NCI-H446 (cell line): Measurements from ENCODE around the gene KCNIP1.

Experiments
- DNase-seq, 2 experiments: peaks; one replicate each; lab custom pipeline; 2025; lab: John Stamatoyannopoulos, UW

The KCNIP1 gene

DNA sequence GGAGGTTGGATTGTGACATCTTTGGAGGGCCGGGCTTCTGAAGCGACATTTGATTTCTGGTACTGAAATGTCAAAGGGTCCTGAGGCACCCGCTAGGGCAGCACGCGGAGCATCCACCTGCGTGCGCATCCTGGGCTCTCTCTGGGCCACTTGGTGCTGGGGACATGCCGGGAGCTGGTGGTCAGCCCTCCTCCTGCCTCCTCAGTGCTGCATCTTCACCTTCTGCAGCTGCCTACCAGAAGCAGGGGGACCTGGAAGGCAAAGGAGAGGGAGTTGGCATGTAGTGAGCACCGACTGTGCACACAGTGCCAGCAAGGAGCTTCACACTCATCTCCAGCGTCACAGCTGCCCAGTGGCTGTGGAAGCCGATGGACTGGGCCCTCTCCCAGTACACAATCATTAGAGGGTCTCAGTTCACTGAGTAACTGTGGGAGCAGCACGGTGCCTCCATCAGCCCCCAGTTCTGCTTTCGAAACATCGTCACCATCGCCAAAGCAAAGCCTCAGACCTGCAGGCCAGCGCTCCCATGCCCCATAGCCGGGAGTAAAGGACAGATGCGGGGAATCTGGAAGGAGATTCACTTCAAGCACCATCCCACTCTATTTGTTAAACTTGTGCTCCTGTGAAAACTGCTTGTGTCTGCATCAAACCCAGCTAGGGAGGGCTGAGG is 138.4 kb downstream of the KCNIP1 start:
- DNase-seq = no peak

DNA sequence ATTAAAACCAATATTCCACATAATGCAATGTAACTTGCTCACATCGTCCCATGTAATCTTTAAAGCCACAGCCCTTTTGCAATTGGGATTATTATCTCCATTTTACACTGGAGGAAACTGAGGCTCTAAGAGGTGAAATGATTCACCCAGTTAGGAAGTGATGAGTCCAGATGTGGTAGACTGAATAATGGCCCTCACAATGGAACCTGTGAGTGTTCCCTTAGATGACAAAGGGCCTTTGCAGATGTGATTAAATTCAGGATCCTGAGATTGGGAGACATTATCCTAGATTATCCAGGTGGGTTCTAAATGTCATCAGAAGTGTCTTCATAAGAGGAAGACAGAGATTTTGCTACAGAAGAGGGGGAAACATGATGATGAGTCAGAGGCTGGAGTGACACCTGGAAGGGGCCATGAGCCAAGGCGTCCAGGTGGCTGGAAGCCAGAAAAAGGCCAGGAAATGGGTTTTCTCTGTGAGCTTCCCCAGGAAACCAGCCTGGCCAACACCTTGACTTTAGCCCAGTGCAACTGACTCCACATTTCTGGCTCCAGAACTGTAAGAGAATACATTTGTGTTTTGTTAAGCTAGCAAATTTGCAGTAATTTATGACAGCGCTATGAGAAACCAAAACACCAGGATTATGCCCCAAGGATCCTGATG is 139.1 kb downstream of the KCNIP1 start:
- DNase-seq = no peak

DNA sequence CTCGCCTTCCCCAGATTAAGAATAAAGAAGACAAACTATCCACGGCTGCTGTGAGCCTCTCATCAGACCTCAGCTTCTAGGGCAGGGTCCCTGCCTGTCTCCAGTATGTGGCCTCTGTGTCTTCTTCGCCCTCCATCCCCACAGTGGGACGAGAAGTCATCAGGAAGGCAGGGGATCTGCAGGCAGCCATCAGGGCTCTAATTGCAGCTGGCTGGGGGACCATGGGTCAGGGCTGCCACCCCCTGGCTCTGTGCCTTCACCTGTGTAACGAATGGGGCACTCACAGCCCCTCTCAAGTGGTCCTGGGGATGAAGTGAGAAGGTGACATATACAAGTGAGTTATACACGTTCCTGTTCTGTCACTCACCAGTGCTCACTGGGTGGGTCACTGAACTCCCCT is 139.8 kb downstream of the KCNIP1 start:
- DNase-seq = no peak

DNA sequence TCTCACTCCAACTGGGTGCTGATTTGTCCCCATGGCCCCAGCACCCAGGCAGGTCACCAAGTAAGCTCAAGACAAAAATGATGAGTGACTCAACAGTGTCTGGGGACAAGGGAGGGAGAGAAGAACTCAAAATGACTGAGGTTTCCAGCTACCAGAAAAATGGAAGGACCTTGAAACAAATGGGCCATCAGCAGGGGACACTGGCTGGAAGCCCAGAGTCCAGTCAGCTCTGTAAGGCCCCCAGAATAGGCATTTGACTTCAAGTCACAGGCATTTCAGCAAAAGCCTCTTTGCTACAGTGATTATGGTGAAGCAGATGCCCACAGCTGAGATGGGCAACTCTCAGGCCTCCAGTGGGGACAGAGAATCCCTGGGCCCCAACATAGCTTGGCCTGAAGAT is 140.7 kb downstream of the KCNIP1 start:
- DNase-seq = no peak

DNA sequence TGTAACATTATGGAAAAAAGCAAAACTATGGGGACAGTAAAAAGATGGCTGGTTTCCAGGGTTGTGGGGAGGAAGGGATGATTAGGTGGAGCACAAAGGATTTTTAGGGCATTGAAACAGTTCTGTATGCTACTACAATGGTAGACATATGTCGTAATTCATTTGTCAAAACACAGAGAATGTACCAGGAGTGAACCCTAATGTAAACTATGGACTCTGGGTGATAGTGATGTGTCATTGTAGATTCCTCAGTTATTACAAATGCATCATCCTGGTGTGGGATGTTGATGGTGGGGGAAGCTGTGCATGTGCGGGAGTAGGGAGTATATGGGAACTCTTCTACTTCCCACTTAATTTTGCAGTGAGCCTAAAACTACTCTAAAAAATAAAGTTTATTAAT is 144.7 kb downstream of the KCNIP1 start:
- no peak for DNase-seq

DNA sequence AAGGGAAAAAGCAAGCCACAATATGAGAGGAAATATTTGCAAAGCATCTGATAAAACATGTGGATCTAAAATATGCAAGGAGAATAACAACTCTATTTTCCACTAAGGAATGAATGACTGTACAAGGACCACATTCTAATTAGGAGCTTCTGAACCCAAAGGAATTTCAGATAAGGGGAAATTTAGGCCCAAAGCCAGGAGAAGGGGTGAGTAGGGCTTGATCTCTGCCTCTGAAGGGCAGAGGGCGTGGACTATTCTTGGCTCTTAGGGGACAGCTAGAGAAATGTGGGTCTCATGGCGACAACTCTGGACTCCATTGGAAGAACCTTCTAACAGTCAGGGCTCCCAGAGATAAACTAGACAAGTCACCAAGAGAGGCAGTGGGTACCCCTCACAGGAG is 147.0 kb downstream of the KCNIP1 start:
- no peak for DNase-seq

DNA sequence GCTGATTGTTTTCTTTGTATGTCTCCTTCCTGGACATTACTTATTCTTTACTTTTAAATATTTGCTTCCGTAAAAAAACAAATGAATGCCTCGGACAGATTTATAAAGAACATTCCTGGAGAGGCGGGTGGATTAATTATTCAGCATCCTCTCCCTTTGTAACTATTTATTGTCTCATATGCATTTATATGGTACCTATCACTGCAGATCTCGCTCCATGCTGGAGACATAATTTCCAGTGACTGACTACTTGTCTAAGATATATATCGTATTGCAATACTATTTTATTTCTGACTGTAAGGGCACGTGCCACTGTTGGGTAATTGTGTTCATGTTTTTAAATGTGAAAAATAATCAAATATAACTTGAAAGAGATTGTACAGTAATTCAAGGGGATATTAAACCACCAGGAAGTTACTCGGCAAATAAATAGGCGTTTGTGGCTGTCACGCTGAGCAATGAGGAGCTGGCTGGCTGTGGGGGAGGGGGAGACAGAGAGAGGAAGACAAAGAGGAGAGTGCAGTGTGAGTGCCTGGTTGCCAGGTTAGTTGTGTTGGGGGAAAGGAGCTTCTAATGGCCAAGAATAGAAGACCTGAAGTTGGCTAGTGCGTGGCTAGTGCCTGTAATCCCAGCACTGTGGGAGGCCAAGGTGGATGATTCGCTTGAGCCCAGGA is 147.9 kb downstream of the KCNIP1 start:
- no peak for DNase-seq

DNA sequence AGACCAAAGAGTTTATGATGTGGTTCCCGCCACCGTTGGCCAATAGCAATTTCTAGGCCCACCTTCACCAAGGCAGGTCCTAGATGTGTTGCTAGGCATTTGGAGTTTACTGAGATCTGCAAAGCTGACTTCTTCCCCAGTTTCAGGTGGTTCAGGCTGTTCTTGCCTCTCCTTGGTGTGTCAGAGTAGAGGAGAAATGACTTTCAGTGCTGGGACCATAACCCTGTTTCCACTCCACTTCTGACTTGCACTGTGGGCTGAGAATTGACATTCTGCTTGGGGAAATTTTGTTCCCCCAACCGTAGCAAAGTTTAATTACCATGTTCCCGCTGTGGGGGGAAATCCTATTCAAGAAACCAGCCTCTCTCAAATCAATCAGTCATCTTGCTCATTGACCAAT is 151.7 kb downstream of the KCNIP1 start:
- DNase-seq = no peak

DNA sequence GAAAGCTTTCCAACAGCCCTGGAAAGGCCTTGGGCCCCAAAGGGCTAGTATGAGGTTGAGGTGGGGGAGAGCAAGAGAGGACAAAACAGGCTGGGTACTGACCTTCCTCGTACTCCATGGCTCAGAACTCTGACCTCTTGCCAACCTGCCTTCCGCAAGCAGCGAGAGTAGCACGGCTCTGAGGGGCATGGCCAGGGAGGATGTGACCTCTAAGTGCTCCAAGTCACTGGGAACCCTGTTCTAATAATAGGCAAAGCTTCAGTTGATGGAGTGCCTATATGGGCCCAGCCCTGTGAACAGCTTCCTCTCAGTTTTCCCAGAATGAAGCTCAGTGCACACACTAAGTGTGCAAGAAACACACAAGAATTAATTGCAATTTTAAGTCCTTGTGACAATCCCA is 152.1 kb downstream of the KCNIP1 start:
- DNase-seq = no peak

DNA sequence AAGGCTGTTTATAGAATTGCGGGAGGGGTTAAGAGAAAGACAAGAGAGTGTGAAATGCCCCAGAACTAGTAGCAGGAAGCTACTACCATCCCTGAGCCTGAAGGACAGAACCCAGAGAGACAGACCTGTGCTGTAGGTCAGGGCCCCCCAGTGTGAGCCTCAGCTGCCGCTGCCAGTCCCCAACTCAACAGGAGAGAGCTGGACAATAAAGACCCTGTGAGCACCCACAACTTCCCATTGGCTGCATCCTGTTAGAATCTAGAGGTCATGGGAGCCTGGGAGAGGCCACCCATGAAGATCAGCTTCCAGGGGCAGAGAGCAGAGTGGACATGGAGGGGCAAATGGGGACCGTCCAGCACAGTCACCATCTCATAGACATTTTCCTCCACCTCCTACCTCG is 152.5 kb downstream of the KCNIP1 start:
- no peak for DNase-seq

DNA sequence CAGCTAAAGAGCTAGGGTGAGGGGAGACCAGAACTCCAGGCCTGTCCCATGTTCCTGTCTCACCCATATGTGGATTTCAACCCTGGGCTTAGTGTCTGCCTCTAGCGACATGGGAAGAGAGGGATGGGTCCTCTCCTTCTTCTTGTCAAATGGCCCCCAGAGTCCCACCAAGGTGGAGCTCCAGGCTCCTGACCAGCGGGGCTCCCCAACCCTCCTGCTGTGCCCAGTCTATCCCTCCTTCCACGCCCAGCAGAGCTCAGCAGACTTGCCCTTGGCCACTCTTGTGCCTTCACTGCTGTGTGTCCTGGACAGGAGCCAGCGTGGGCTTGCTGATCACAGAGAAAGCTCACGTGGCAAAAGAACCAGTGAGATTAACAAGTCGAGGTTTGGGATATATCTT is 156.7 kb downstream of the KCNIP1 start:
- no peak for DNase-seq

DNA sequence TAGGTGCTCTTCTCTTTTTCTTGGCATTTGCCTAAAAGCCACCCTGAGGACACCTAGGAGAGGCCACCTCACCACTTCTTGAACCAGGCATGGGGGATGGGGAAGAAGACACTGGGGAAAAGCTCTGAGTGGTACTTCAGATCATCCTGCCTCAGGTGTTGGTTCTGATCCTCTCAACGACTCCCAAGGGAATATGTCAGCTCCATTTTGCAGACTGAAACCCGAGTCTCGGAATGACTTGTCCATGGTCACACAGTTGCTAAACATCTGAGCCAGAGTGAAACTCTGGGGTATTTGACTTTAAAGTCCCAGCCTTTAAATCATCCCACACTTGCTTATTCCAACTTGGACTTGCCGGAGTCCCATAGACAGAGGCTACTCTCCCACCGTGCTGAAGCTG is 159.1 kb downstream of the KCNIP1 start:
- DNase-seq = no peak

DNA sequence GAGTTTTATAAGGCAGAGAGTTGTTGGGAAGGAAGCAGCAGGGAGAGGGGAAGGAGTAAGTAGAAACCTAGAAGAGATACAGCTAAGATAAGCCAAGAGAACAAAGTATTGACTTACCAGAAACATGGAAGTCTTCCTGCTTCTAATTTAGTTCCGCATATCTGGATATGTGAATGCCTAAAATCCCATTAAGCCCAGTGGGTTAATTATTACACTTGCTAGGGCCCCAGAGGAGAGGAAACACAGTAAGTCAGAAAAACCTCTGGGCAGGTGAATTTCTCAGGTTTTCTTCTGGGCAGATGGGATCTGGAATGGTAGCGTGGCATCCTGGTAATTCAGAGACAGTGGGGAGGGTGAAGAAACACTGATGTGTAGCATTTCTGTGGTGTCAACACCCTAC is 175.0 kb downstream of the KCNIP1 start:
- no peak for DNase-seq

DNA sequence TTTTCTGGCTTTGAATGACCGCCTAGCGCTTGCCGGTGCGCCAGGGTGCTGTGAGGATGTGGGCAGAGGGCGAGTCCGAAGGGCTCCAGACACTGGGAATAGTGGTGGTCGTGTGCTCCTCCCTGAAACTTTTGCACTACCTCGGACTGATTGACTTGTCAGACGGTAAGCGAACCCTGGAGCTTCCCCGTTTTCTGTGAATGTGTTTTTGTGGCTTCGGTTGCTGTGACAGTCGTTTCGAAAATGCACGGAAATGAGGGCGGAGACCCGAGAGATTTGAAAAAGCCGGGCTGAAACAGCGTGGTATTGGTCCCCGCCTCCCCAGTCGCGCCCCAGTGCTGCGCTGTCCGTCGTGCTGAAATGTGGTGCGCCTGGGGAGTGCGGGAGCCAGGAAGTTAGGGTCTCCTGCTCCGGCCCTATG is 177.2 kb downstream of the KCNIP1 start:
- DNase-seq = no peak

DNA sequence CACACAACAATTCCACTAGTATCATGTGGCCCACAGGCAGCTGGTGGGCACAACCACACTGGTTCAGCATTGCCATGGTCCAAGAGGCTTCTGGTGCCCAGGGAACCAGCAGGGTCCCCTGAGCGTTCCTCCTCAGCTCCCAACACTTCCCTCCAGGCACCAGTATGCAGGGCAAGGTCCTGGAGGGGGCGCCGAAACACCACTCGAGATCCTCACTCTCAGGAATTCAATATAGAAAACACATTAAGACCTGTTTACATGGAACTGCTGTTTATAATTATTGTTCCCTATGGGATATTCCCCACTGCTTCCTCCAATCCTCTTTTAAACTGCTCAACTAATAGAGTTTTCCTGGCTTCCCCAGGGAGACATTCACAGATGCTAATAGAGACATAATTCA is 187.8 kb downstream of the KCNIP1 start:
- no peak for DNase-seq

DNA sequence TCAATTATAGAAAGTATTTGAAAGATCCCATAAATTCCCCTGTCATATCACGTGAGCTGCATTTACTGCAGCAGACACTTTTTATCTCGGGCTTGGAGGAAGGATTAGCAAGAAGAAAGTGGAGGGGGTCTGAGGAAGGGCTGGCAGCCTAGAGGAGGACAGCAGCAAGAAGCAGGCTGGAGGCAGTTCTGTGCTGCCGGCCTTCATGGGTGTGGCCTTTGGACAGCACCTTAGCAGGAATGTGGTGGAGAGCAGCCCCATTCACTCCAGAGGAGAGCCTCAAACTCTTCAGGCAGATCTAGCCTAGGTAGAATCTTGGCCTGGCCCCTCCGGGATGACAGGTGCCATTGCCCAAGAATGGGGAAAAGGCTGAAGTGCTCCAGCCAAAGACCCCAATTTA is 189.9 kb downstream of the KCNIP1 start:
- DNase-seq = no peak

DNA sequence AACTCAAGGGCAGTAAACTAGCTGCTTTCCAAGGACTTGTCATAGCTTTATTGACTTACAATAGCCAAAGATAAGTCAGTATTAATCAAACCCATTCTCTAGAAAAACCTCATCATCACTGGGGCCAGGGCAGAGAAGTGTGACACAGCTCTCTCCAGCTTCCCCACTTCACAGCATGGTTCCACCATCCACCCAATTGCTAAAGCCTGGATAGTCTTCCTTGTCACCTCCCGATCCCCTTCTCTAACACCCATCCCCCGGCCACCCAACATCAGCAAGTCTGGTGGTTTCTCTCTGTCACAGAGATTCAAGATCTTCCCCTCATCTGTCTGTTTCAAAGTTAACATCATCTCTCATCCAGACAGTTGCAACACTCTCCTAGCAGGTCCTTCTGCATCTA is 191.1 kb downstream of the KCNIP1 start:
- no peak for DNase-seq

DNA sequence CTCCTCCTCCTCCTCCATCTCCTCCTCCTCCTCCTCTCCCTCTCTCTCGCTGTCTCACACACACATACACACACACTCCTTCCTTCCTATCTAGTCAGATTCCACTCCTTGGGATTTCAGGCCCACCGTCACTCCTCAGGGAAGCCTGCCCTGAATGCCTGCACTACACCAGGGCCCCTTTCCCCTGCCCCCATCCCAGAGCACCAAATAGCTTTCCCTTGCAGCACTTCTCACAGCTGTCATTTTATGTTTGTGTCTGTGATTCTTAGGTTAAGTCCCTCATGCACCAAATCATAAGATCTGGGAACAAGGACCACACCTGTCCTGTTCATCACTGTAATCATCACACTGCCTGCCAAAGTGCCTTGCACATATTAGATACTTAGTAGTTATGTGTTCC is 193.2 kb downstream of the KCNIP1 start:
- no peak for DNase-seq

DNA sequence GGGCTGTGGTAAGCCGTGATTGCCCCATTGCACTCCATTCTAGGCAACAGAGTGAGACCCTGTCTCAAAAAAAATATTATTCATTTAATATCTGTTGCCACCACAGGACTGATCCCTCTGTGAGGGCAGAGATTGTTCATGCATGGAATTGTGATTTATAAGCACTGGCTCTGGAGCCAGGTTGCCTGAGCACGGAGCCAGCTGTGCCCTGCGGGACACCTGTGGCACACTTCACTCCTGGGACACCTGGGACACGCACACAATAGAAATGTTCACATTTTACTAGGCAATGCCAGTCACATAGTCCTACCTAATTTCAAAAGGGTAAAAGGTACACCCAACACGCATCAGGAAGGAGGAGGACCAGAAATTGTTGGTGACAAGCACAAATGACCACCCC is 196.7 kb downstream of the KCNIP1 start:
- no peak for DNase-seq

DNA sequence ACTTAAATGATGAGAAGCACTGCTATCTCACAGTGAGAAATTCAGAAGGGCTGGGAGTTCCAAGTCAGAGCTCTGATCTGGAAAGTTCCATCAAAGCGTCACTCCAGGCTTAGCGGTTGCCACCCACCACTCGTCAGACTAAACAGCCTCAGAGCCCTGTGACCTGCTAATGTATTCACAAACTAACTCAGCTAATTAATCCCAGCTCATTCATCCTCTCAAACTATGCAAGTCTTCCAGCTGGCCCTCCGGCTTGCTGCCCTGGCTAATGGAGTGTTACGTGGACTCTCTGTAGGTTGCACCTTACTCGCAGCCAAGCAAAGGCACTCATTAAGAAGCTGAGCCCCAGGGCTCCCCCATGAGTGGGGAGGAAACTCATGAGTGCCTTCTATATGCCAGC is 197.5 kb downstream of the KCNIP1 start:
- DNase-seq = no peak

DNA sequence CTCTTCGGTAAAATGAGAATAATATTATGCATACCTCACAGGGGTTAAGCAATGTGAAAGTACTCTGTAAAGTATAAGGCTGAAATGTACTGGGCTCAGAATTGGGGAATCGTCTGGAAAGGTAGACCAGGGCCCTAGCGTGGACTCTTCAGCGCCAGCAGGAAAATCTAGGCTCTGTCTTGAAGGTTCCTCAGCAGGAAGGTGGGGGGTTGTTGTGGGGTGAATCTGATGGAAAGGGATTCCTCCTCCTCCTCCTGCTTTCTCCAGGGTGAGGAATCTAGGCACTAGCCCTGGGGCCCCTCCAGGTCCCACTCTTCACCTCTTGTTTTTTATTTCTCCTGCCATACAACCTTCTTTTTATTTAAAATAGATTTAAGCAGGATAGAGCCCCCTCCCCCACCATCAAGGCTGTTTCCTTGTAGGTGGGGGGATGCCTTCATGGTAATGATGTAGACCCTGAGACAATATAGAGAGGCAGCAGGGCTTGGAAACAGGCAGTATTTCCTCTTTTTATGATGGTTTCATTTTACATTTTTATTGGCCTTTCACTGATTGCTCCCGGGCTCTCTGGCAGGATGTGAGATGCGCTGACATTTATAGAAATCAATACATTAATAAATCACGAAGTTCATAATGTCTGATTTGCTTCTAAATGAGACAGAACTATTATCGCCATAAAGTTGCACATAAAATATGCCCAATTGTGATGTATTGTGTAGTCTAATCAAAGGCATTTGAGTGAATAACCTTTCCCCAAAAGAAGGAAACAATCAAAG is 200.8 kb downstream of the KCNIP1 start:
- DNase-seq = no peak

DNA sequence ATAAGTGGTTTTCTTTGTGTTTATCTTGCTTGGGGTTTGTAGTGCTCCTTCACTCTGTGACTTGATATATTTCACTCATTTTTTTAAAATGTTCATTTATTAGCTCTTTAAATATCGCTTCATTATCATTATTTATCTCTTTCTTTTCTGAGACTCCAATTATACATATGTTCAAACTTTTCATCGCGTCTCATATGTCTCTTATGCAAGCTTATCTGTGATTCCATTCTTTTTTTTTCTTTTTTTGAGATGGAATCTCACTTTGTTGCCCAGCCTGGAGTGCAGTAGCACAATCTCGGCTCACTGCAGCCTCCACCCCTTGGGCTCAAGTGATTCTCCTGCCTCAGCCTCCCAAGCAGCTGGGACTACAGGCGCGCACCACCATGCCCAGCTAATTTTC is 205.8 kb downstream of the KCNIP1 start:
- DNase-seq = no peak

DNA sequence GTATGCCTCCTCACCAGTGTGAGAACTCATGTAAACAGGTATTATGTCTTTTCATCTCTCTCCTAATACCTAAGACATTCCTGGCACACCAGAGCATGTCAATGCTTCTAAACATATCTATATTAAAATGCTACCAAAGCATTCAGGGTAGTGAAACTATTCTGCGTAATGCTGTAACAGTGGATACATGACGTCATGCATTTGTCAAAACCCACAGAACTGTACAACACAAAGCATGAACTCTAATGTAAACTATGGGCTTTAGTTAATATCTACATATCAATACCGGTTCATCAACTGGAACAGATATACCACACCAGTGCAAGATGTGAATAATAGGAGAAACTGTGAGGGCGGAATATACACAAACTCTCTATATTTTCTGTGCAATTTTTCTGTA is 207.5 kb downstream of the KCNIP1 start:
- DNase-seq = no peak
